ENCODE data around the gene ARF1. TPM values are rescaled to one million over a fixed set of nuclear protein-coding genes. Genes with fewer than 3 reads are reported as not detected.

ARF1 gene
- 360 and 366 TPM in 2 replicates for total RNA-seq

DNA sequence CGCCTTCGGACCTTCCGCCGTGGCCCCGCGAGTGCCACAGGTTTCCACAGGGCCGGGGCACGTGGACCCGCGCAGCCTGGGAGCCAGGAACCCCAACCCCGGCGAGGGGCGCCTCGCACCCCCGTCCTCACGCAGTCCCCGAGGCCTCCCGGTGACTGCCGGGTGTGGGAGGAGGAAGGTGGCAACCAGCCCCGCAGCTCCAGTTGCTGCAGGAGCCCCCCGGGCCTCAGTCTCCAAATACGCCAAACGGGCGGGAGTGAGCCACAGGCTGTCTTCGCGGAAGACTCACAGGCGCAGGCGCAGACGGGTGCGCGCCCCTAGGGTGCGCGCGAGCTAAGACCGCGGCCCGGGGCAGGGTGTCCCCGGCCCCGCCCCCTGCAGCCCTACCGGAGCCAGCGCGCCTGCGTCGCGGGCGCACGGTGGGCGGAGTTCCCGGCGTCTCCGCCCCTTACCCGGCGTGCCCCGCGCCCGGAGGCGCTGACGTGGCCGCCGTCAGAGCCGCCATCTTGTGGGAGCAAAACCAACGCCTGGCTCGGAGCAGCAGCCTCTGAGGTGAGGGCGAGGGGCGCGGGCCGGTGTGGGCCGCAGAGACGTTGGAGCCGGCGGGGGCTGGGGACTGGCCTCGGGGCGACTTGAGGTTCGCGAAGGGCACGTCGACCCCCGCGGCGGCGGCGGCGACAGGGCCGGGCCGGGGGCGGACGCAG is at the start of gene ARF1:
Gene ARF1 (plus strand): TSS at position 495 of the 704 bp plus-strand sequence. CDS start 14,407 bp downstream, outside the sequence.
- intact Hi-C loops (cut with micrococcal nuclease), result loop anchor here (1.0 to 5.0 kb wide), 18 partner anchors 21 to 1675 kb away; partner anchors contain the start of genes C1orf35, GUK1, JMJD4 and MRPL55

GRCh38 chr1:228033376-228033775 is 49.1 kb upstream of the ARF1 start:
- intact Hi-C loops (cut with micrococcal nuclease), result no loop called here

DNA sequence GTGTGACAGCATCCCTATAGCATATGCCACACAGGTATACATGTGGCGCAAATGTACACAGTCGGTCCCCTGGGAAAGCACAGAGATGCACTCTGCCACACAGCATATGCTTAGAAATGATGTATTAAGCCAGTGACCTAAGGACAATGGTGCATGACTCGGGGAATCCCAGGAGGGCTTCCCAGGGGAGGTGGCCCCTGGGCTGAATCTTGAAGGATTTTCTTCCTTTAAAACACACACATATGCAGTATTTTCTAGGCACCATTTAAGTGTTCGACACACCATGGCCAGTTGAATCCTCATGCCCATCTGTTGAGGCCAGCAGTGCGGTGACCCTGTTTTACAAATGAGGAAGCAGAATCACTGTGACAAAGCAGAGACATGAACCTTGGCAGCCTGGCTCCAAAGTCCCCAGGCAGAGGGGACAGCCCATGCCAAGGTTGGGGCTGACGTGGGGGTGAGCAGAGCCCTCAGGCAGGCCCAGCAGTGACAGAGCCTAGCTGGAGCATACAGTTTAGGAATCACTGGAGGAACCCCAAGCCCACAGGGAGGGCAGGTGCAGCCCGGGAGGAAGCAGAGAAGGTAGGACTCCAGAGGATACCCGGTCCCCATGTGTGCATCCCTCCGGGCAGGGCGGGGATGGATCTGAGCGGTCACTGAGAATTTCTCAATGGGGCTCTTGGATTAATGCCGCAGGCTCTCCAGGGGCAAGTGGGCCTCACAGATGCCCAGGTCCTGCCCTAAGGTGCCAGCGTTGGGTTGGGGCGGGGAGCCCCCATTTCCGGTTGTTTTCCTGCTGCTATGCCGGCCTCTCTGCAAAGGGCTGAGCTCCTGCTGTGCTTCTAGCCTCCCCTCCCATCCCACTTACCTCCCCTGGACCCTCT is 47.3 kb upstream of the ARF1 start:
- intact Hi-C loops (cut with micrococcal nuclease), result no loop called here

- intact Hi-C loops (cut with micrococcal nuclease), result no loop called here
Observed at GRCh38 chr1:228035844-228036243, 46.7 kb upstream of the ARF1 start.

DNA sequence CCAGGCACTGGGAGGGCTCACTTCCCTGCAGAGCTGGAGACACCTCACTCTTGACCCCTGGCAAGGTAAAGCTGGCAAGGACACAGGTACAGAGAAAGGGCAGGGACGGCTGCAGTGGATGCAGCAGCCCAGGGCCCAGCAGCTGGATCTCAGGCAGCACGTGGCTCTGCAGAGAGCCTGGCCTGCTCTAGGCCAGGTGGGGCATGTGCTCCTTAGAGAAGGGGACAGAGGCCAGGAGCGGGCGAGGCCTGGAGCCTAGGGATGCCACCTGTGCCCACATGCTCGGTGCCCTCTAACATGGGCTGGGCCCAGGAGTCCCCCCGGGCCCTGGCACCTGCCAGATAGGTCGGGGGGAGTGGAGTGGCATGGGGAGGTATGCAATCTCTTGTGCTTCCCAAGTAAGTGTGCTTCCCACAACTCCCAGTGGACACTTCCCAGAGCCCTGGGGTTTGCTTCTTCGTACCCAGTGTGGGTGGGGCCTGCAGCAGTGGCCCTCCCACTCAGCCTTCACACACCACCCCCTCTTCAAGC is 45.7 kb upstream of the ARF1 start:
- intact Hi-C loops (cut with micrococcal nuclease), result no loop called here

- intact Hi-C loops (cut with micrococcal nuclease), result no loop called here
Observed at GRCh38 chr1:228037401-228038386, 44.8 kb upstream of the ARF1 start.

GRCh38 chr1:228038387-228039005 is 44.0 kb upstream of the ARF1 start:
- intact Hi-C loops (cut with micrococcal nuclease), result no loop called here

DNA sequence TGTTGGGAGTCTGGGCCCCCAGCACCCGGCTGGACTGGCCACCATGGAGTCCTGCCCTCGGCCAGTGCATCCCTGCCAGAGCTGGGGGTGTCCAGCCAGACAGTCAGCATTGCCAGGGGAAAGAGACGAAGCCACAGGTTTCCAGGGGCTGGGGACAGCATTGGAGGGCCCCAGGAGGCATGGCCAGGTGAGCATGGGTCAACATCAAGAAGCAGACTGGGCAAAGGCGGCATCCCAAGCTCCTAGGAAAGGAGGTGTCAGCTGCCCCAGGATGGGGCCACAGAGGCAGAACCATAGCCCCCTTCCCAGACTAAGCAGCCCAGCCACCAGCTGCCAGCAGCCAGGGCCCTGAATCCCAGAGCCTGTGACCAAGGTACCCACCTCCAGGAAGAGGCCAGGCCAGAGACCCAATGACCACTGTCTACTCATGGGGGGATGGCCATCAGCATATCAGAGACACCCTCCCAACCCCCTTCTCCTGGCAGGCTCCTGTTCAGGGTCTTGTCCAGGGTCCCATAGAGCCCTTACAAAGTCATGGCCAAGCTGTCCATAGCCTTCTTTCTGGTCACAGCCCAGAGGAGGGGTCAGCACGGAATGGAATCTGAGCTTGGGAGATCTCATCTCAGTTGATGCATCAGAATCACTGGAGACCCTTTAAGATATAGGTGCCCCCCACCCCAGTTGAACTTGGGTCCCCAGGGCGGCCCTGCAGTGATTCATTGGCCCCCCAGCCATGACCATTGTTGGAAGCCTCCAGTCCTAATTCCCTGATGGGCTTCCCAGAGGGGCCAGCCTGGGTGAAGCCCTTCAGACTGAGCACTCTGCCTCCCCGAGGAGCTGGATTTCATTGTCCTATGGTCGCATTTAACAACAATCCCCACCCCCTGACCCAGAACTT is 43.3 kb upstream of the ARF1 start:
- intact Hi-C loops (cut with micrococcal nuclease), result no loop called here

GRCh38 chr1:228039986-228040385 is 42.5 kb upstream of the ARF1 start:
- intact Hi-C loops (cut with micrococcal nuclease), result no loop called here

GRCh38 chr1:228041316-228041715 is 41.2 kb upstream of the ARF1 start:
- intact Hi-C loops (cut with micrococcal nuclease), result no loop called here

- intact Hi-C loops (cut with micrococcal nuclease), result no loop called here
Observed at GRCh38 chr1:228042508-228042907, 40.0 kb upstream of the ARF1 start.

DNA sequence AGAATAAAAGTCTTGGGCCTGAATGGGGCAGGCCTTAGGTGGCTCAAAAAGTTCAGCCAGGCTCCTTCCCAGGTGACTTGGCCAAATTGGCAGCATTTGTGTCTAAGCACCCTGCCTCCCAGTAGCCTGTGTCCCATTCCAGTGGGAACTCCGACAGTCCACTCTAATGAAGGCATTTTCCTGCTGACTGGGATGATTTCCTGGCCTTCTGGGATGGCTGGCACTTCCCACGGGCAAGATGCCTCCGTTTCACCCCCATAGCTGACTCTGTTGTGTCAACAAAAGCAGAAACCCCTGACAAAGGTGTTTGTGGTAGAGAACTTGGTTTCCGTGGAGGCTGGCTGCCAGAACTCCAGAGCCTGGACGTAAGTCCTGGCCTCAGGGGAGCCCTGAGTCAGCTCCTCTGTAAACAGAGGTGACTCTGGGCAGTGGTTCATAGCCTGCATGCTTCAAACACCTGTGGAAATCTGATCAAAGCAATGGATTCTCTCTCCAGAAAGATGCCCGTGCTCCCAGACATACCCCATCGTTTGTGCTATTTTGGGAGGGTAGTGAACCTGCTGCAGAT is 39.1 kb upstream of the ARF1 start:
- intact Hi-C loops (cut with micrococcal nuclease), result no loop called here

GRCh38 chr1:228044961-228045360 is 37.5 kb upstream of the ARF1 start:
- intact Hi-C loops (cut with micrococcal nuclease), result no loop called here

DNA sequence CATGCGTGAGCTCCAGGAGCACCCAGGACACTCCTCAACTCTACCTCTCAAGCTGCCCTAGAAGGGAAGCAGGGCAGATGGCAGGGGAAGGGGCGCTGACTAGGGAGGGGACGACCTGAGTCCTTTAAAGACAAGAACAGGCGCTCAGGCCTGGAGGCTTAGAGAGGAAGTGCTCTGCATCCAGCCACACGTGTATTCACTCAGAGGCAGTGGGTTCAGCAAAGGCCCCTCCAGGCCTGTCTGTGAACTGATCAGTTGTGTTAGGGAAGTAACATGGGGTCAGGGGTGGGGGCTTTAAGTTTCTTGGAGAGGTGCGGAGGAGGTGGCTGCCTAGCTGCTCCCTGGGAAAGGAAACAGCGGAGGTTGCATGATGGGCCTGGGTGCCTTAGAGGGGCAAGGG is 37.1 kb upstream of the ARF1 start:
- intact Hi-C loops (cut with micrococcal nuclease), result no loop called here

- intact Hi-C loops (cut with micrococcal nuclease), result no loop called here
Observed at GRCh38 chr1:228045871-228046270, 36.6 kb upstream of the ARF1 start.

DNA sequence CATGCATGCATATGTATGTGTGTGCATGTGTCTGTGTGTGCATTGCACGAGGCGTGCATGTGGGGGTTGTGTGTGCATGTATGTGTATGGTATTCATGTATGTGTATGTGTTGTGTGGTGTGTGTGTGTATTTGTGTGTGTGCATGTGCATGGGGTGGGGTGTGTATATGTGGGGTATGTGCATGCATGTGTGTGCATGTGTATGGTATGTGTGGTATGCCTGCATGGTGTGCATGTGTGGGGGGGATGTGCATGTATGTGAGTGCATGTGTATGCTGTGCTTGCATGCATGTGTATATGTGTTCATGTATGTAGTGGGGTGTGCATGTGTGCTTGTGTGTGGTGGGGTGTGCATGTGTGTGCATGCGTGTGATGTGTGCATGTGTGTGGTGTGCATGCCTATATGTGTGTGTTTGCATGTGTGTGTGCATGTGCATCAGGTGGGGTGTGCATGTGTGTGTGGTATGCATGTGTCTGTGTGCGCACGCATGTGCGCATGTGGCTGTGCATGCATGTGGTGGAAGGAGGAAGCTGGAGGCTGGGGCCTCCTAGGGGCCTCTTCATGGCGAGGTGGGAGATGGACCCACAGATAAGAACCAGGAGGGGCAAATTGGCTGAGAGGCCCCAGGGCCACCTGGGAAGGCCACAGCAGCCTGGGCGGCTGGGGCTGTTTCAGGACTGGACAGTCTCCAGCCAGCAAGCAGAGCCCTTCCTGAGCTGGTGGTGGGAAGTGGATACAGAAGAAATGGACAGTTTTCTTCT is 35.9 kb upstream of the ARF1 start:
- intact Hi-C loops (cut with micrococcal nuclease), result no loop called here

- intact Hi-C loops (cut with micrococcal nuclease), result no loop called here
Observed at GRCh38 chr1:228047183-228047466, 35.4 kb upstream of the ARF1 start.

DNA sequence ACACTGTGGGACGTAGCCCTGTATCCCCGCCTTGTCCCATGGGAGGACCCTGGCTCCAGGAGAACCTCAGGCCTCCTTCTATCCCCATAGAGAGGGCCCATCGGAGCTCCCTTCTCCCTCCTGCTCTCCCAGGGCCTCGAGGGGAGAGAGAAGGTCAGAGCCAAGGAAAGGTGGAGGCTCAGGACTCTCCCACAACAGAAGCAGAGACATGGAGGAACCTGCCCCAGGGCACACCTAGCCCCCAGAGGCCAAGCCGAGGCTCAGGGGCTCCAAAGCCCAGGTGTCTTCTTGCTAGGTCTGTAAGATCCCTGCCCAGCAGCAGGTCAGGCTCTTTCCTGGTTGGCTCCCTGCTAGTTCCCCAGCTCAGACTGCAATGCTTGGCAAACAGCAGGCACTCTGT is 34.4 kb upstream of the ARF1 start:
- intact Hi-C loops (cut with micrococcal nuclease), result no loop called here

Measured in T-helper 1 cell treated with Interleukin-12 subunit alpha and Interleukin-12 subunit beta and Interleukin-4 antibody, amounts not matched to agents 30 ng/mL and 1 ng/mL, for 36 hours (primary cell).